Left ventricle myocardium superior (tissue), 1 donor: ENCODE results near the gene NDOR1. TPM values are rescaled to one million over a fixed set of nuclear protein-coding genes. Genes with fewer than 3 reads are reported as not detected.
"Not testable (repeated sequence)": the region's sequence is repeated elsewhere in the genome, so short reads cannot be mapped to it uniquely, and the experiment has no call there.

Source experiments
- ATAC-seq: fragments of 200-7000 bp; cut with Tn5 transposase; one replicate; pipeline ENCODE4 v1.9.1; 2020; ENCODE audit warnings: mild to moderate bottlenecking, moderate library complexity
- DNase-seq: peaks from one replicate; pipeline ENCODE4 v3.0.0-alpha.2; 2020
- intact Hi-C: fragments of 100-400 bp; cut with micrococcal nuclease; formaldehyde crosslinking; loops from one replicate; pipeline ENCODE4 v1.11.0; 2022
- total RNA-seq: library from RNA; stranded (reverse); fragmentation: NEBNext Ultra II Directional; extraction: Animal tissue kit (Norgen Biotek cat#: 25700); gene quantifications from one replicate; pipeline ENCODE4 v1.2.1, GENCODE V29; 2021
- donor health status: DM: no; HTN: yes; CAD: no; lungs with severe emphysema.

NDOR1 gene
- total RNA-seq, 1 donor from 2014 or later, result 5.7 TPM

DNA sequence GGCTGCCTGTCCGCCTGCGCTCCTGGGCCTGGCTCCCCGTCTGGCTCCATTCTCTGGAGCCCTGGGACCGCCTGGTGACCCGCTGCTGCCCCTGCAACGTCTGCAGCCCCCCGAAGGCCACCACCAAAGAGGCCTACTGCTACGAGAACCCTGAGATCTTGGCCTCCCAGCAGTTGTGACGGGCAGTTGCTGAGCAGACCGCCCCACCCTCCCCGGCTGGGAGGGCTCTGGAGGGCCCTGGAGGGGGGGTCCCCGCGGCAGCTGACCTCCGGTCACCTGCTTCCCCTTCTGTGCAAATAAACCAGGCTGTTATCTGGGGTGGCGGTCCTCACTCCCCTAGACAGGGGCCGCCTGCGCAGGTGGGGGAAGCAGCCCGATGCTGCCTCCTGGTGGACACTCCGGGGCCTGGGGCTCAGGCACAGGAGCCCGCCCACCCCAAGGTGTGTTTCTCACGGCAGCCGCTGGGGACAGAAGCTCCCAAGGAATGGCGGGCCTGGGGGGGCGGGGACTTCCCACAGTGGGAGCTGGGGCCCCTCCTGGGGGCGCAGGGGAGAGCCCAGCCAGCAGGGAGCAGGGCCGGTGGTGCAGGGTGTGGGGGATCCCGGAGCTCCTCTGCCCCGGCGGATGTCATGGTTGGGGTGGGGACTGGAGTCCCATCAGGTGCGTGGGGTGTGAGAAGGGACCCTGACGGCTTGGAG, 30.9 kb downstream of the NDOR1 start:
- intact Hi-C loops, result loop anchor here (10.0 kb wide), 1 partner anchor 112 kb away; no protein-coding TSS in a partner anchor
- DNase-seq, result peak; percentile 92
- ATAC-seq, result peak; percentile 37

DNA sequence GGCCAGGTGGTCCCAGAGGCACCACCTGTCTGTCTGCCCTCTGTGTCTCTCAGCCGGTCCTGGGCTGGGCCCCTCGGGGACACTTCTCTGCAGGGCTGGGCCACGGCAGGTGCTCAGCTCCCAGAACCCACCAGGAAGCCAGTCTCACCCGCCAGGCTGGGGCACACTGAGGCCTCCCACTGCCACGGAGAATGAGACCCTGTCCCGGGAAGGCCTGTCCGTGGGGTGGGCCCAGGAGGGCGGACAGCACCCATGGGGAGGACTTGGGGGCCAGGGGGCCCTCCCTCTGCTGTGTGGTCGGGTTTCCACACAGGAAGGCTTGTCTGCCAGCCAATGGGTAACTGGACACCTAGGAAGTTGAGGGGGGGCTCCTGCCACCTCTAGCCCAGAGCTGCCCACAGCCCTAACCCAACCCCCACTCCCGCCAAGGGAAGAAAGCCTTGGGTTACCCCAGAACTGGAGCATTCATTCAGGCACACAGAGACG, 31.5 kb downstream of the NDOR1 start:
- intact Hi-C loops, result loop anchor here (10.0 kb wide), 1 partner anchor 112 kb away; no protein-coding TSS in a partner anchor
- no peak for ATAC-seq
- DNase-seq, result no peak

DNA sequence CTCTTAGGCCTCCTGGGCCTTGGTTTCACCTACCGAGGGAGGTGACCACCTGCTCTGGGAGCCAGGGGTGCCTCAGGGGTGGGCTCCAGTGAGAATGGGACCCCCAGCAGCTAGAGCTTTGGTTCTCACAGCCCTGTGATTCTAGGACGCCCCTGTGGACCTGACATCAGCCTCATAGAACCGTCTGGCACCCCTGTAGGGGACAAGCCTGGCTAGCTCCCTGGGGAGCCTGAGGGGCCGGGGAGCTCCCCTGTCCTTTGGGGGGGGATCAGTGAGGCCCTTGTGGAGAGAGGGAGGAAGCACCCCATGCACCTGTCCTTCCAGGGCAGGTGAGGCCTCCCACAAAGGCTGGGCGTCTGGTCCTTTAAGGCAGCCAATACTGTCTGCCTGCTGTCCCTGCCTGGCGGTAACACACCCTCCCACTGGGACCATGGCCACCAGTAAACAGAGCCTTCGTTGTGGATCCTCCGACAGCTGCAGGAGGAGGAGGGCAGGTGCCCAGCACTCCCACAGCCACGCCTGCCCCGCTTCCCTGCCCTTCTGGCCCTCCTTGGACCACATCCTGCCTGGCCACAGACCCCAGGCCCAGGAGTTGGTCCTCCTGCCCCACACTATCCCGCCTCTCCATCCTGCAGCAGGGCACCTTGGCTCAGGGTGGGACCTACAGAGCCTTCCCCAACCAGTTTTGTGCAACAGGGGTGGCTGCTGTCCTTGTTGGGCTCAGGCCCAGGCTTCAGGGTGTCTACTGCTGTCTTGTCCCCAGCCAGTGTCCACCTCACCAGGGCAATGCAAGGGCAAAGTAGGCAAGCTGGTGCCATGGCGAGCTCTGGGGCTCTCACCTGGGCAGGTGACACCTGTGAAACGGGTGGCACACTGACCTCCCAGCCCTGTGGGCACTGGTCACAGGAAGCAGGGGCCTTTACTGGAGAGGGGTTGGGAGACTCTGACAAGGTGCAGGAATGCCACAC, 32.5 kb downstream of the NDOR1 start:
- no peak for DNase-seq
- intact Hi-C loops, result loop anchor here (10.0 kb wide), 1 partner anchor 113 kb away; no protein-coding TSS in a partner anchor
- no peak for ATAC-seq

DNA sequence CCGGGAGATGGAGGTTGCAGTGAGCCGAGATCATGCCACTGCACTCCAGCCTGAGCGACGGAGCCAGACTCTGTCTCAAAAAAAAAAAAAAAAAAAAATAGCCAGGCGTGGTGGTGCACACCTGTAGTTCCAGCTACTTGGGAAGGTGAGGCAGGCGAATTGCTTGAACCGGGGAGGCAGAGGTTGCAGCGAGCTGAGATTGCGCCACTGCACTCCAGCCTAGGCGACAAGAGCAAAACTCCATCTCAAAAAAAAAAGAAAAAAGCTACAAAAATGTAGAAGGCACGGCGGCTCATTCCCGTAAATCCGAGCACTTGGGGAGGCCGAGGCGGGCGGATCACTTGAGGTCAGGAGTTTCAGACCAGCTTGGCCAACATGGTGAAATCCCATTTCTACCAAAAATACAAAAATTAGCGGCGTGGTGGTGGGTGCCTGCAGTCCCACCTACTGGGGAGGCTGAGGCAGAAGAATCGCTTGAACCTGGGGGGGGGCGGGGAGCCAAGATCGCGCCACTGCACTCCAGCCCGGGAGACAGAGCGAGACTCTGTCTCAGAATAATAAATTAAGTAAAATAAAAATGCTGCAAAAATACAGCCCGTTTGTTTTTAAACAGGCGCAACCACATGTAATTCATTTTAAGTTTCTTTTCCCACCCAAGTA, 34.2 kb downstream of the NDOR1 start:
- not testable (repeated sequence) for ATAC-seq, DNase-seq
- intact Hi-C loops, result loop anchor here (10.0 kb wide), 1 partner anchor 115 kb away; no protein-coding TSS in a partner anchor

DNA sequence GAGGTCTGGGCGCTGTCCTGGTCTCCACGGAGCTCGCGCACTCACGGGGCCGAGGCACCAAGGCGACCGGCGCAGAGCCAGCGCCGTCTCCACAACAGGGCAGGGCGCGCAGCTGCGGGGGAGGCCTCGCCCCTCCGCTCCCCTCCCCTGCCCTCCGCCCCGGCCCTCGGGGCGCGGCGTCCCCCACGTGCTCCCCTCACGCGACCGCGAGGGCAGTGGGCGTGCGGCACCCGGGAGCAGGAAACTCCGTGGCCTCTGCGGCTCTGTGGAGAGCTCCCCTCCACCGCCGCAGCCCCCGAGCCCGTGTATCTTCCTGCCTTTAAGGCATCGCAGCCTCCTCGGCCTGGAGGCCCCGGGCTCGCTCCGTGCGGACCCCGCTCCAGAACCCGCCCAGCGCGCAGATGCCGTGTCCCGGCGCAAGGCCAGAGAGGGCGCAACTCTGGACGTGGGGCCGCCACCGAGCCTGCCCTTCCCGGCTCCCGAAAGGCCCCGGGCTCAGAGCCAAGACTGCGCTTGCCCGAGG, 34.9 kb downstream of the NDOR1 start:
- DNase-seq, result peak; percentile 92
- intact Hi-C loops, result no loop called here
- peak; percentile 69 for ATAC-seq

DNA sequence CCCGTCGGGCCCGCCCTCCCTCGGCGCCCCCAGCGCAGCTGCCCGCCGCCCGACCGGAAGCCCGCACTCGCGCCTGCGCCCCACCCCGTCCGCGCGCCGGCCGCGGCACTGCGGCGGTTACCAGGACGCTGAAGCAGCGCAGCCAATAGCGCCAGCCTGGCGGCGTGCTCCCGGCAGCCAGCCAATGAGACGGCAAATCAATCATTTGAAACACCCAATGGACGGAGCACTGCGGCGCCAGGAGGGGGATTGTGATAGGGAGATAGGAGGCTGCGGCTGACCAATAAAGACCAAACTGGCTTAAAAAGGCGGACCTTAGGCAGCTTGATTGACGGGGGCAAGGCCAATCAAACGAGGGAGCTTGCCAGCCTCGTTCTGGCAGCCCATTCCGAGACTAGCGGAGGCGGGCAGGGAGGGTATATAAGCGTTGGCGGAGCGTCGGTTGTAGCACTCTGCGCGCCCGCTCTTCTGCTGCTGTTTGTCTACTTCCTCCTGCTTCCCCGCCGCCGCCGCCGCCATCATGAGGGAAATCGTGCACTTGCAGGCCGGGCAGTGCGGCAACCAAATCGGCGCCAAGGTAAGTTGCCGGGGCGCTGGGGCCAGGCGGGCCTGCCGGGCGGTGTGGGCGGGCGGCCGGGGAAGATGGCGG, 35.5 kb downstream of the NDOR1 start, which contains the start of gene TUBB4B:
TSS of gene TUBB4B (plus strand) at position 447 of the 649 bp plus-strand sequence. CDS start at position 521, 74 bp downstream.
- DNase-seq (peak; percentile 100), ATAC-seq (peak; percentile 88)
- intact Hi-C loops, result no loop called here

DNA sequence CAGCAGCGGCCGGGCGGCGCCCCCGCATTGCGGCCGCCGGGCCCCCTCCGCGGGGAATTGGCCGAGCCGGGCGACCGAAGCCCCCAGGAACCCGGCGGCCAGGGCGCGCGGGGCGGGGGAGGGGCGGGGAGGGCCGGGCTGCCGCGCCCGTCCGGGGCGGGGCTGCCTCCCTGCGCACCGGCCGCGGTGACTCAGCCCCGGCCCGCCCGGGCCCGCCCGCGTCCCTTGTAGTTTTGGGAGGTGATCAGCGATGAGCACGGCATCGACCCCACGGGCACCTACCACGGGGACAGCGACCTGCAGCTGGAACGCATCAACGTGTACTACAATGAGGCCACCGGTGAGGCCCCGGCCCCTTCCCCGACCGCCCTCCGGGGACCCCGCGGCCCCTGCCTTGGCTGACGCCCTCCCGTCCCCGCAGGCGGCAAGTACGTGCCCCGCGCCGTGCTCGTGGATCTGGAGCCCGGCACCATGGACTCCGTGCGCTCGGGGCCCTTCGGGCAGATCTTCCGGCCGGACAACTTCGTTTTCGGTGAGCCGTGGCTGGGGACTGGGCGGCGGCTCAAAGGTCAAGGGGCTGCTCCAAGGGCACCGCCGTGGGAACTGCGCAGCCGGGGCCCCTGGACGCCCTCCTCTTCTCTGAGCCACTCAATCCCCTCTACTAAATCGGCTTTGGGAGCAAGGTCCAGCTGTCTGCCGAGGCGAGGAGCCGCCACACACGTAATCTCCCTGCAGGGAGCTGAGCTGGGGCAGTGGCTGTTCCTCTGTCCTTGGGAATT, 36.2 kb downstream of the NDOR1 start:
- intact Hi-C loops, result no loop called here
- DNase-seq (peak; percentile 80), ATAC-seq (peak; percentile 11)

DNA sequence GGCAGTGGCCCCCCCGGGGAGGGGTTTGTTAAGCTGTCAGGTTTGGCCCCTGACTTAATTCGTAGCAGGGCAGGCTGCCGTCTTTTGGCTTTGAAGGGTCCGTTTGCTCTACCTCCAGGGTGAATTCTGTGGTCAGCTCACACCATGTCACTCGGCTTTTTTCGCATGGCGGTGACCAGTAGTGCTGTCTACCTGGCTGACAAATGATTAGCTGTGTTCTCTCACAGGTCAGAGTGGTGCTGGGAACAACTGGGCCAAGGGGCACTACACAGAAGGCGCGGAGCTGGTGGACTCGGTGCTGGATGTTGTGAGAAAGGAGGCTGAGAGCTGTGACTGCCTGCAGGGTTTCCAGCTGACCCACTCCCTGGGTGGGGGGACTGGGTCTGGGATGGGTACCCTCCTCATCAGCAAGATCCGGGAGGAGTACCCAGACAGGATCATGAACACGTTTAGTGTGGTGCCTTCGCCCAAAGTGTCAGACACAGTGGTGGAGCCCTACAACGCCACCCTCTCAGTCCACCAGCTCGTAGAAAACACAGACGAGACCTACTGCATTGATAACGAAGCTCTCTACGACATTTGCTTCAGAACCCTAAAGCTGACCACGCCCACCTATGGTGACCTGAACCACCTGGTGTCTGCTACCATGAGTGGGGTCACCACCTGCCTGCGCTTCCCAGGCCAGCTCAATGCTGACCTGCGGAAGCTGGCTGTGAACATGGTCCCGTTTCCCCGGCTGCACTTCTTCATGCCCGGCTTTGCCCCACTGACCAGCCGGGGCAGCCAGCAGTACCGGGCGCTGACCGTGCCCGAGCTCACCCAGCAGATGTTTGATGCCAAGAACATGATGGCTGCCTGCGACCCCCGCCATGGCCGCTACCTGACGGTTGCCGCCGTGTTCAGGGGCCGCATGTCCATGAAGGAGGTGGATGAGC, 37.0 kb downstream of the NDOR1 start:
- intact Hi-C loops, result no loop called here
- ATAC-seq, result no peak
- DNase-seq, result no peak

DNA sequence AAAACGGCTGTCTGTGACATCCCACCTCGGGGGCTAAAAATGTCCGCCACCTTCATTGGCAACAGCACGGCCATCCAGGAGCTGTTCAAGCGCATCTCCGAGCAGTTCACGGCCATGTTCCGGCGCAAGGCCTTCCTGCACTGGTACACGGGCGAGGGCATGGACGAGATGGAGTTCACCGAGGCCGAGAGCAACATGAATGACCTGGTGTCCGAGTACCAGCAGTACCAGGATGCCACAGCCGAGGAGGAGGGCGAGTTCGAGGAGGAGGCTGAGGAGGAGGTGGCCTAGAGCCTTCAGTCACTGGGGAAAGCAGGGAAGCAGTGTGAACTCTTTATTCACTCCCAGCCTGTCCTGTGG, 37.7 kb downstream of the NDOR1 start:
- ATAC-seq, intact Hi-C loops, DNase-seq: not testable (repeated sequence)

DNA sequence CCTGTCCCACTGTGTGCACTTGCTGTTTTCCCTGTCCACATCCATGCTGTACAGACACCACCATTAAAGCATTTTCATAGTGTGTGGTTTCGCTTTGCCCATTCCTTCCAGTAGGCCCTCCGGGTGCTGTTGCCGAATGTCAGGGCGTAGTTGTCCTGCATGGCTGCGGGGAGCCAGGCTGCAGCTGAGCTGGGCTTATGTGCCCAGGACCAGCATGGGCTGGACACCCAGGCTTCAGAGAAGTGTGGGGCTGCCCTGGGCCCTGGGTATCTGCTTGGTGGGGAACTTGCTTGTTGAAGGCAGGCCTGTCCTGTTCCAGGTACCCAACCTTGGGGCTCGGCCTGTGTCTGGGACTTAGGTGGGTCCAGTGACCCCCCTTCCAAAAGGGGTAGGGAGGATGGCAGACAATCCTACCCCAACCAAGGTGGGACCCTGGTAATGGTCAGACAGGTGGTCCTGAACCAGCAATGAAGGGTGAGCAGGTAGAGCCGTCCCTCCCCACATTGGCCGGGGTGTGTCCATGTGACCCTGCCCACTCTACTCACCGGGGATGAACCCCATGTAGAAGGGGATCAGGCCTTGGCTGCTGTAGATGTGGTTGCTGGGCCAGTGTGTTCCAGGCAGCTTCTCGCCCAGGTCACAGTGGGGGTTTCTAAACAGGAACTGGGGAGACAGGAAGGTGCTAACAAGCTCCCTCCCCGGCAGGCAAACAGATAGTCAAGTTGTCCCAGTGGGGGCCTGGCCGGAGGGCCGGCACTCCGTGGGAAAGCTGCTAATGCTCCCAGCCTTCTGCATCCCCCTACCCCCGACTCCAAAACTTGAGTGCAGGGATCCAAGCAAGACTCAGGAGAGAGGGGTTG, 38.4 kb downstream of the NDOR1 start:
- intact Hi-C loops, result no loop called here

DNA sequence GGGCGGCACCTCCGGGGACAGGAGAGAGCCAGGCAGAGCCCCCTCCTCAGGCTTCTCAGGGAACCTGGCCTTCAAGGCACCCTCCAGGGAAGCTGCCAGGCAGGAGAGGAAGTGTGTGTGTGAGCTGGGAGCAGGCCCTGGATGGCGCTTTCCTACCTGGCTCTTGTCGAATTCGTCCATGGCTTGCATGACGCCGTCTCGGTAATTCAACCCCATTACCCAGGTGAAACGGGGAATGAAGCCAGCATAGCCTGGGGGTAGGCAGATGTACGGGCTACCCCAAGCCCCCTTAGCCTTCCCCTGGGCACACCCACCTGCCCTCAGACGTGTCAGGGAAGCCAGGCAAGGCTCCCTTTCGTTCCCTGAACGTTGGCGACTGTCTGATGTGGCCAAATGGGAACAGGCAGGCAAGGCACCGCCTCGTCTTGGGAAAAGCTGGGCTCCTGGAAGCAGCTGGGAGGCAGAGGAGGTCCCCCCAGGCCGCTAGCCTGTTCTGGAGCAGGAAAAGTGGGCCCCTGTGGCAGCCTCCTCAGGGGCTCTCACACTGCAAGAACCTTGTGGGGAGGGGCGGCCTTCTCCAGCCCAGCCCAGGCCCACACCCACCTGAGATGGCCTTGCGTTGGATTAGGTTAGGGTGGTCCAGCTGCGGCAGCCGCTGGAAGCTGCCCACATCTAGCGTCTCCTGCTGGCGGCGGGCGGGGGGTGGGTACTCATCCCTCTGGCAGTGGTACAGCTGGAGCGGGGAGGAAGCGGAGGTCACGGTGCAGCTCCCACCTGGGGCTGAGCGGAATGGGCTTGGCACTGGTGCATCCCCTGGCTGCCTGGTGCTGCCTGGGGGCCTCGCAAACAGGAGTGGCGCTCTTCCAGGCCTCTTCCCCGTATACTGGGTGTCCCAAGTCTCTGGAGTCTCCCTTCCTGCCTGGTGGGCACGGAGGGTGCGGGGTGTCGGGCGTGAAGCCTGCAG, 39.3 kb downstream of the NDOR1 start:
- ATAC-seq (no peak), DNase-seq (peak; percentile 27)
- intact Hi-C loops, result no loop called here

More for the DNA sequence above, 38.4 kb downstream of the NDOR1 start:
- no peak for DNase-seq
- no peak for ATAC-seq

DNA sequence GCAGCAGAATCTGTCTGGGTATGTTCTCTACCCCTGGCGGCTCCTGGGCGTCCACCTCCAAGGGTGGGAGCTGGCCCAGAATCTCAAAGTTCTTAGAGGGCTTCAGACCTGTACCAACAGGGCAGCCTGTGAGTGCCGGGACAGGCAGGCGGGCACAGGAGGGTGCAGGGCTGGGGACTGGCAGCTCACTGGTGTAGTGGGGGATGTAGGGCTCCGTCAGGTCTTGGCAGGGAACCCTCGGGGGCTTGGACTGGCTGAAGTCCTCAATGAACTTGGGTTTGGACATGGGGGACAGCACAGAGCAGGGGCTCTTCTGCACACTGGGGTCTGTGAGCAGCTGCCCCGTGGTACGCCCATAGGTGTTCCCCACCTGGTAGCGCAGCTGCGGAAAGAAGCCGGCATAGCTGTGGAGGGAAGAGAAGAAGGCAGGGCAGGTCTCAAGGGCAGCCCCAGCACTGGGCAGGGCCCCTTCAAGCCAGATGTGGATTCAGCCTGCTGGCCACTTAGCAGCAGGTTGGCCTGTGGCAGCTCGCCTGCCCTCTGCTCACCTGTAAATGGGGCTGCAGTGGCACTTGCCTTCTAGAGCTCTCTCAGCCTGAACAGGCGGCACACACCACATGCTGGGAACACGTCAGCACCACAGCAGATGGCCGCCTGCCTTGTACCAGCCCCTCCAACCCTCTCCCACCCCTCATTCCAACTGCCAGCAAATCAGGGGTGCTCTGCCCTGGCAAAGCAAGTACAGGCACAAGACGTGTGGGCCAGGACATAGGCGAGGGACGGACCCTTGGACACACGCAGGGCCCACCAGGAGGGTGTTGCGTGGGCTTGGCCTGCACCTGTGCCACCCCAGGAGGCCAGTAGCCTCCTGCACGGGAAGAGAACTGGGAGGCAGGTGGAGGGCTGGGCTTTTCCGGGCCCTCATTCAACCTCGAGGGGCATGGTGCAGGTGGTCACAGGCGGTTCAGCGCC, 40.2 kb downstream of the NDOR1 start:
- intact Hi-C loops, result no loop called here
- ATAC-seq (no peak), DNase-seq (no peak)

DNA sequence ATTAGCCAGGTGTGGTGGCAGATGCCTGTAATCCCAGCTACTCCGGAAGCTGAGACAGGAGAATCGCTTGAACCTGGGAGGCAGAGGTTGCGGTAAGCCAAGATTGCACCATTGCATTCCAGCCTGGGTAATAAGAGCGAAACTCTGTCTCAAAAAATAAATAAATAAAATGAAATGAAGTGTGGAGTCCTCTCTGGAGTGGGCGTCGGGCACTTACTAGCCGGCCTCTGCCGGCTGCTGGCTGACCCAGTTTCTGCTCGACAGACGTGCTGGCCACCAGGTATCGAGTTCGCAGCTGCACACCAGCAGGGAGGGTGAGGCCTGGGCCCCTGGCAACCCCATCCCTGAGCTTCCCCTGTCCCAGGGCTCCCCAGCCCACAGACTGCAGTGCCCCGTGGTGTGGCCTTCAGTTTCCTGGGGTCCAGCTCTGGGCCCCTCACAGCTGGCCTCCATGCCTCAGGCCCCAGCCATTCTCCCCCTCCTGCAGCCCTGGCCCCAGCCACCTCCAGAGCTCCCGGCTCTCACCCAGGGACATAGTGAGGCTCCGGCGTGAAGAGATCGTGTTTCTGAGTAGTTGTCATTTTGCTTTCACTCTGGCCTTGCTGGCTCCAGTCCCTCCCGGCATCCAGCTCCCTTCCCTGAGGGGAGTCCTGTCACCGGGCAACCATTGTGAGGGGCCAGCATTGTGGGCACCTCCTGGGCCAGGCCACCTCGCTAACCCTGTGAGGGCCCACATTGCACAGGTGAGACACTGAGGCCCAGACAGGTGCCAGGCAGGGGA, 41.8 kb downstream of the NDOR1 start:
- intact Hi-C loops, result no loop called here
- DNase-seq, result no peak
- ATAC-seq, result no peak
